ENCODE measurements around the gene CDC5L. TPM values are rescaled to one million over a fixed set of nuclear protein-coding genes. Genes with fewer than 3 reads are reported as not detected.

Gene CDC5L
- total RNA-seq, 1 experiment from 2014 or later, result 24.6 TPM

DNA sequence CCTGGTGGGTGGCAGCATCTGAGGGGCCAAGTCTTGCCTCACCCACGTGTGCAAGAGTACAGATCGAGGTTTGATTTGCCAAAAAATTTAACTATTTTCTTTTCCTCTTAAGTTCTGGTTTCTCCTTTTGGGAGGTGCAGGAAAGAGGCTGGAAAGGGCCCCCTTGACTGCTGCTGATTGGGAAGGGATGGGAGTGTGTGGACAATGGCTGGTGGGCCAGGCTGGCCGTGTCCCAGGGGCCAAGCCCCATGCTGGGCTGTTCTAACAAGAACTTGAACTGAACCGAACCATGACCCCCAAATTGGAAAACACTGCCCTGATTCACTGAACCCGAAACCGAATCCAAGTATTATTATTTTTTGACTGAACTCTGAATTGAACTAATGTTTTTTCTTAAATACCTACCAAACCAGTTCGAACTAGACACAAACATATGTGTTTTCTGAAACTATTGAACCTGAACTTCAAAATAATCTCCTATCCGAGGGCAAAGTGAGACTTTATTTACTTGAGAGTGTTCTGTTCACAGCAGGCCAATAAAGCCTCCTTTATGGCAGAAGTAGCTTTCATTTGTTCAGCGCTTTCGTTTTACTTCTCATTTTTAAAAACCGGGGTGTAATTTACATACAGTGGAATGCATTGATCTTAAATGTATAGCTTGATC, 91.2 kb downstream of the CDC5L start:
- no TSS peak for BruUV-seq (replicated peaks)
- H4K20me1 ChIP-seq (ENCODE audit: insufficient read depth), result no peaks in the 10 kb centered on the region
- H3K27ac ChIP-seq (ENCODE audit: low read depth, low read length), result no peak overlapping the region
- POLR2A ChIA-PET, result no interaction called here
- no peaks in the 10 kb centered on the region for H3K9me2 ChIP-seq (ENCODE audit: insufficient read depth)
- H3K27me3 ChIP-seq (ENCODE audit: insufficient read depth, low read length), result no peaks in the 10 kb centered on the region
- peaks cover 3 to 12% of the 10 kb centered on the region in 2 experiments; a peak in 3 of 4 replicates for H3K4me1 ChIP-seq (ENCODE audit: control insufficient read depth in 1 of 2, insufficient read depth in 2 of 2, low read length in 2 of 2)
- no peak overlapping the region for H3K9ac ChIP-seq (ENCODE audit: low read length)
- TF ChIP-seq, protein P1, sequence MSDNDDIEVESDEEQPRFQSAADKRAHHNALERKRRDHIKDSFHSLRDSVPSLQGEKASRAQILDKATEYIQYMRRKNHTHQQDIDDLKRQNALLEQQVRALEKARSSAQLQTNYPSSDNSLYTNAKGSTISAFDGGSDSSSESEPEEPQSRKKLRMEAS (IDR thresholded peaks at IDR 0.05), result no peak
- TF ChIP-seq SP1 (IDR thresholded peaks at IDR 0.05; ENCODE audit: low read depth) (no peak), ELF1 (IDR thresholded peaks at IDR 0.05; ENCODE audit: borderline replicate concordance, low read depth) (no peak), EGR1 (IDR thresholded peaks at IDR 0.05; ENCODE audit: low read depth) (no peak), POLR2AphosphoS5 (IDR thresholded peaks at IDR 0.05; ENCODE audit: low read depth, low read length) (no peak), POLR2A (IDR thresholded peaks at IDR 0.05; ENCODE audit: borderline replicate concordance, extremely low read depth, insufficient read depth, insufficient read length) (no peak)
- TF ChIP-seq, protein P2, sequence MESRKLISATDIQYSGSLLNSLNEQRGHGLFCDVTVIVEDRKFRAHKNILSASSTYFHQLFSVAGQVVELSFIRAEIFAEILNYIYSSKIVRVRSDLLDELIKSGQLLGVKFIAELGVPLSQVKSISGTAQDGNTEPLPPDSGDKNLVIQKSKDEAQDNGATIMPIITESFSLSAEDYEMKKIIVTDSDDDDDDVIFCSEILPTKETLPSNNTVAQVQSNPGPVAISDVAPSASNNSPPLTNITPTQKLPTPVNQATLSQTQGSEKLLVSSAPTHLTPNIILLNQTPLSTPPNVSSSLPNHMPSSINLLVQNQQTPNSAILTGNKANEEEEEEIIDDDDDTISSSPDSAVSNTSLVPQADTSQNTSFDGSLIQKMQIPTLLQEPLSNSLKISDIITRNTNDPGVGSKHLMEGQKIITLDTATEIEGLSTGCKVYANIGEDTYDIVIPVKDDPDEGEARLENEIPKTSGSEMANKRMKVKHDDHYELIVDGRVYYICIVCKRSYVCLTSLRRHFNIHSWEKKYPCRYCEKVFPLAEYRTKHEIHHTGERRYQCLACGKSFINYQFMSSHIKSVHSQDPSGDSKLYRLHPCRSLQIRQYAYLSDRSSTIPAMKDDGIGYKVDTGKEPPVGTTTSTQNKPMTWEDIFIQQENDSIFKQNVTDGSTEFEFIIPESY (IDR thresholded peaks at IDR 0.05; ENCODE audit: extremely low read depth, insufficient replicate concordance, low read length), result no peak
- DNase-seq (ENCODE audit: low read depth, low spot score) (no peak), ATAC-seq (no peak)
- CTCF ChIA-PET, result interaction anchor here (1.1 kb wide), 1 partner anchor 9 kb away, joined by 3 read pairs; no protein-coding TSS in a partner anchor
- no peaks in the 10 kb centered on the region for H3K36me3 ChIP-seq (ENCODE audit: control insufficient read depth in 1 of 2, insufficient read depth in 2 of 2, low read length in 2 of 2)
- RAD21 ChIA-PET (ENCODE audit: low non-redundant PET in 1 of 2, low total read pairs in 2 of 2, uncharacterized antibody in 2 of 2, unreplicated experiment in 2 of 2), result no interaction called here
- H3K9me3 ChIP-seq (ENCODE audit: control insufficient read depth in 1 of 2, insufficient read depth in 1 of 2, low read depth in 1 of 2, low read length in 2 of 2), result no peaks in the 10 kb centered on the region
- no peaks in the 10 kb centered on the region for H3K79me2 ChIP-seq (ENCODE audit: insufficient read depth, low read length)
- H3K4me3 ChIP-seq (replicated peaks in 1 of 2; ENCODE audit: low read depth in 1 of 2, low read length in 2 of 2), result no peak overlapping the region
- intact Hi-C loops (cut with micrococcal nuclease), result loop anchor here (5.0 to 10.0 kb wide), 5 partner anchors 116 to 1929 kb away; no protein-coding TSS in a partner anchor
- H2AFZ ChIP-seq (ENCODE audit: low read depth, low read length, poor library complexity, severe bottlenecking), result no peak overlapping the region
- no peak overlapping the region for H3K4me2 ChIP-seq (ENCODE audit: low read length)
